ENCODE measurements around the gene SLC35E1.

The SLC35E1 gene

DNA sequence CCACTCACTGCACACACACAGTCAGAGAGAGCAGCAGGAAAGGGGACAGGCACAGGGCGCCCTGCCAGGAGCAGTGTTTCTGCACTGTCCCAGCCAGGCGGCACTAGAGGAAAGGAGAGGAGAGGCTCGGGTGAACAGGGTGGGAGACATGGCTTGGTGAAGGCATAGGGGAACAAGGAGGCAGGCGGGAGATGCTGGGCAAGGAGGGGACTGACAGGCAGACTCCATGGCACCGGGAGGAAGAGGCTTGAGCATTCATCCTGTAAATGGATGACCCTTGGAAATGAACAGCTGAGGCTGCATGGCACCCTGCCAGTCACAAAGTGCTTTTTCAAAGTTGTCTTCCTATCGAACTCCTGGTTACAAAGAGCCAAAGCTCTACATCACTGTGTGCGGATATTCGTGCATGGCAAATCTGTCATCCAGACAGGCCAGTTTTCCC is 33.4 kb upstream of the SLC35E1 start:
- TF ChIP-seq, protein P1, sequence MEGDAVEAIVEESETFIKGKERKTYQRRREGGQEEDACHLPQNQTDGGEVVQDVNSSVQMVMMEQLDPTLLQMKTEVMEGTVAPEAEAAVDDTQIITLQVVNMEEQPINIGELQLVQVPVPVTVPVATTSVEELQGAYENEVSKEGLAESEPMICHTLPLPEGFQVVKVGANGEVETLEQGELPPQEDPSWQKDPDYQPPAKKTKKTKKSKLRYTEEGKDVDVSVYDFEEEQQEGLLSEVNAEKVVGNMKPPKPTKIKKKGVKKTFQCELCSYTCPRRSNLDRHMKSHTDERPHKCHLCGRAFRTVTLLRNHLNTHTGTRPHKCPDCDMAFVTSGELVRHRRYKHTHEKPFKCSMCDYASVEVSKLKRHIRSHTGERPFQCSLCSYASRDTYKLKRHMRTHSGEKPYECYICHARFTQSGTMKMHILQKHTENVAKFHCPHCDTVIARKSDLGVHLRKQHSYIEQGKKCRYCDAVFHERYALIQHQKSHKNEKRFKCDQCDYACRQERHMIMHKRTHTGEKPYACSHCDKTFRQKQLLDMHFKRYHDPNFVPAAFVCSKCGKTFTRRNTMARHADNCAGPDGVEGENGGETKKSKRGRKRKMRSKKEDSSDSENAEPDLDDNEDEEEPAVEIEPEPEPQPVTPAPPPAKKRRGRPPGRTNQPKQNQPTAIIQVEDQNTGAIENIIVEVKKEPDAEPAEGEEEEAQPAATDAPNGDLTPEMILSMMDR (IDR thresholded peaks at IDR 0.05; ENCODE audit: insufficient read depth, missing control alignments), result no peak
- FAIRE-seq (no peak), DNase-seq (ENCODE audit: insufficient read length, low spot score) (no peak)

DNA sequence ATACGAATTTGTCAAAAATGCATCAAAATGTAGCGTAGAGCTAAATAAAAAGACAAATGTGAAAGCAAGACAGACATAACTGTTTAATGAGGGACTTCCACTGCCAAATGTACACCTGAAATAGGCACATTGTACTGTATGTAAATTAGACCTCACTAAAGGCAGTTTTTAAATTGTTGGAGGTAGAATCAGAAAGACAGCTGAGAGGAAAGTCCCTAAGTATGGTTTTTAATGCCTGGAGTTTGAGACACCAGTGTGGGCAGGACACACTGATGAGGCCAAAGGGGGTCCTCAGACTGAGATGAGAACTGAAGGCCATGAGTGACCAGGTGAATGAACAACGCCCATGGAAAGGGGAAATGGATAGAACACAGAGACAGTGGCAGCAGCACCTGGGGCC is 32.9 kb upstream of the SLC35E1 start:
- DNase-seq (ENCODE audit: insufficient read length, low spot score) (no peak), FAIRE-seq (no peak)
- TF ChIP-seq, protein P1 (IDR thresholded peaks at IDR 0.05; ENCODE audit: insufficient read depth, missing control alignments), result no peak

DNA sequence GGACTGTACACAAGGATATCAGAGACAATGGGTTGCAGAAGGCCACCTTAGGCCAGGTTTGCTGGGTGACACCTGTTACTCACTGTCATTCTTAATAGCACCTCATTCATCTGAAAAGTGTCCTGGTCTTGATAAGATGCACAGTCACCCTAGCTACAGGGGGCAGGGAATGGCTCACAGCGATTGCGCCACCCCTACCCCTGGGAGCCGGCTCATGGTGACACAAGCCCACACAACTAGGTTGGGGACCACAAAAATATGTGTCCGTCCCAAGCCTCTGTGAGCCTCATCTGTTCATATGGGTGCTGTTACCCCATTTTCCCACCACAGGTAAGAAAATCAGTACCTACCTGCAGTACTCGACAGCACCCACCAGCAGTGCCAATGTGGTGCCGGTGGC is 32.4 kb upstream of the SLC35E1 start:
- FAIRE-seq, result no peak

DNA sequence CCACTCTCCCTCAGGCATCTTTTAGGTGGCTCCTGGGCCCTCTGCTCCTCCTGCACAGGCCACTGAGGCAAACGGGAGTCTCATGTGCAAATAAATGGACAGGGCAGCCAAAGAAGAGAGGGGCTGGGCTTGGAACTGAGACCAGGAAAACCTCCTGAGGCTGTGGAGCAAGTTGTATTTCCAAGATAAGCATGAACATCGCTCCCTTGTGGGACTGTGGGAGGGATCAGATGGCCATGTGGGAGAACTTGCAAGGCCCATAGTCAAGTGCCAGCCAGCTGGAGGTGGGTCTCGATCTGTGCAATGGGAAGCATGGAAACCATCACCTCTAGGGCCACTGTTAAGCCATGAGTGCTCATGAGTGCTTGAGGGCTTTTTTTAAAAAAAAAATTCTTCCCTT is 30.9 kb upstream of the SLC35E1 start:
- FAIRE-seq, result no peak
- TF ChIP-seq, protein P1 (IDR thresholded peaks at IDR 0.05; ENCODE audit: insufficient read depth, missing control alignments), result no peak
- DNase-seq (ENCODE audit: insufficient read length, low spot score), result no peak

More for the DNA sequence above, 32.4 kb upstream of the SLC35E1 start:
- no peak for DNase-seq (ENCODE audit: insufficient read length, low spot score)
- TF ChIP-seq, protein P1 (IDR thresholded peaks at IDR 0.05; ENCODE audit: insufficient read depth, missing control alignments), result no peak

DNA sequence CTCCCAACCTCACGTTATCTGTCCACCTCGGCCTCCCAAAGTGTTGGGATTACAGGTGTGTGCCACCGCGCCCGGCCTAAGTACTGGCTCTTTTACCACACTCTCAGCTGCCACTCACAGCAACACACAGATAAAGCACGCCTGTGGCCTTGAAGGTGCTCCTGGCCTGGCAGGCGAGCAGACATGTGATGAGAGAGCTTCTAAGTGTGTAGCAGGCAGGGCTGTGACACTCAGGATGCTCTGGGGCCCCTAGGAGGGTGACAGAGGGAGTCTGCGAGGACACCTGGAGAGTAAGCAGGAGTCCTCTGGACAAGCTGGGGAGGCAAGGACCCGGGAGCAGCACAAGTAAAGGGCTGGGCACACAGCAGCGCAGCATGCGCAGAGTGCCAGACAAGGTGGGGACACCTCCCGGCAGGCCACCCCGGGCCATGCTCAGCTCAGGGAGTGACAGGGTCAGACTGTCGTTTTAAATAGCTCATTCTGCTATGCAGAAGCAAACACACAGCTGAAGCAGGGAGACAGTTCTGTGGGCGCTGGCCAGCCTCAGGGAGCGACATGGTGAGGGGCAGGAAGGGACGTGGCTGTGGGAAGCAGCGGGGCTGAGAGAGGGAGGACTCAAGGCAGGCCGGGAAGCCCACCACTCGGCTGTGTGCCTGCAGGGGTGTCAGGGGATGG is 29.3 kb upstream of the SLC35E1 start:
- FAIRE-seq, result no peak
- DNase-seq (ENCODE audit: insufficient read length, low spot score), result no peak
- TF ChIP-seq, protein P1 (IDR thresholded peaks at IDR 0.05; ENCODE audit: insufficient read depth, missing control alignments), result no peak

DNA sequence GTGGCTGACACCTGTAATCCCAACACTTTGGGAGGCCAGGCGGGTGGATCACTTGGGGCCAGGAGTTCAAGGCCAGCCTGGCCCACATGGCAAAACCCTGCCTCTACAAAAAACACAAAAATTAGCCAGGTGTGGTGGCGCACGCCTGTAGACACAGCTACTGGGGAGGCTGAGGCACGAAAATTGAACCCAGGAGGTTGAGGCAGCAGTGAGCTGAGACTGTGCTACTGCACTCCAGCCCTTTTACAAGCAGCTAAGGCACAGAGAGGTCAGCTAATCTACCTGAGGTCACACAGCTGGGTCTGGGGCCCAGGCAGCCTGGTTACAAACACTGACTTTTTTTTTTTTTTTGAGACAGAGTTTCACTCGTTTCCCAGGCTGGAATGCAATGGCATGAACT is 28.6 kb upstream of the SLC35E1 start:
- DNase-seq (ENCODE audit: insufficient read length, low spot score), result no peak
- no peak for FAIRE-seq
- TF ChIP-seq, protein P1 (IDR thresholded peaks at IDR 0.05; ENCODE audit: insufficient read depth, missing control alignments), result no peak

DNA sequence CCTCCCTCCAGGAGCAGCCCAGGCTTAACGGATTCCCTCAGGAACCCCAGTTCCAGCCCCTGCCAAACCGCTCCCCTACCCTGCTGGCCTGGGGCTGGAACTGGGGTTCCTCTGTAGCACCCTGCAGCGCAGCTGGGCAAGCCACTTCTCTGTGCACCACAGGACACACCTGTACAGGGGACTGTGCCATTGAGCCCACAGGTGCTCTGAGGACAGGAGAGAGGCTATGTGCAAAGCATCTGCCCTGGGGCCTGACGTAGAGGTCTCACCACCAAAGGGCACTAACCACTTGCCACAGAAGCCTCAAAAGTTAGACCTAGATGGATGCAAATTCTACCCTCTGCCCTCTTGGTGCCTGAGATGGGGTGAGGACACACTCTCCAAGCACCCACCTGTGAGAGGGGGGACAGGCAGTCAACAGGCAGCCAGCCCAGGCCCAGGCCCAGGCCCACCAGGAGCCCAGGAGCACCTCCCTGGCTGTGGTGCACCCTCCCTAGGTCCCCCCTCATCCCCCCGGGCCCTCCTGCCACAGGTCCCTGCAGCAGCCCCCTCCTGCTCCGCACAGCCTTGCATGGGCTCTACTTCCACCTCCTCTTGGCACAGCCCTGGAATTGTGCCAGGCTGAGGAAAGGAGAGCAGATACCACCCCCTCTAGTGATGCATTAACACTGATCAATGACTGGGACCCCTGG is 27.6 kb upstream of the SLC35E1 start:
- FAIRE-seq (no peak), DNase-seq (ENCODE audit: insufficient read length, low spot score) (no peak)
- TF ChIP-seq, protein P1 (IDR thresholded peaks at IDR 0.05; ENCODE audit: insufficient read depth, missing control alignments), result no peak
